COLO668 (cell line): ENCODE measurements around the gene ABCB1.

Source experiments
- DNase-seq: peaks from one replicate; lab custom pipeline; 2025; ENCODE audit not compliant: unreplicated experiment; lab: John Stamatoyannopoulos, UW

Gene ABCB1

GRCh38 chr7:87600130-87601124 is at the start of gene ABCB1:
Gene ABCB1 (minus strand): TSS chr7:87600884. CDS start chr7:87600184, 700 bp downstream.
- DNase-seq, result peak; percentile 78

GRCh38 chr7:87648316-87648715 is 47.6 kb upstream of the ABCB1 start:
- DNase-seq, result no peak

GRCh38 chr7:87645446-87645845 is 44.8 kb upstream of the ABCB1 start:
- DNase-seq, result no peak

- no peak for DNase-seq
Observed at GRCh38 chr7:87635921-87636320, 35.2 kb upstream of the ABCB1 start.

GRCh38 chr7:87628780-87629569 is 28.3 kb upstream of the ABCB1 start:
- peak; percentile 54 for DNase-seq

- DNase-seq, result peak; percentile 47
Observed at GRCh38 chr7:87627634-87627994, 26.9 kb upstream of the ABCB1 start.

DNA sequence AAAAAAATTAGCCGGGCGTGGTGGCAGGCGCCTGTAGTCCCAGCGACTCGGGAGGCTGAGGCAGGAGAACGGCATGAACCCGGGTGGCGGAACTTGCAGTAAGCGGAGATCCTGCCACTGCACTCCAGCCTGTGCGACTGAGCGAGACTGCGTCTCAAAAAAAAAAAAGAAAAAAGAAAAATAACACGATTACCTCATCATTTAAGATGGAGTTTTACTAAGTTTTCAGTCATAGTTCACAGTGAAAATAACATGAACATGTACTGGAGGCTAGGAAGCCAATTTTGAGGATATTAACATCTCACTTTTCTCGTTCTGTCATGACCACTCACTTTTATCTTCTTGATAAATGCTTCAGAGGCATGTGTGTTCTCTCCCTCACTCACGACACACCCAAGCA is 24.4 kb upstream of the ABCB1 start:
- no peak for DNase-seq

GRCh38 chr7:87624628-87625027 is 23.9 kb upstream of the ABCB1 start:
- DNase-seq, result no peak

DNA sequence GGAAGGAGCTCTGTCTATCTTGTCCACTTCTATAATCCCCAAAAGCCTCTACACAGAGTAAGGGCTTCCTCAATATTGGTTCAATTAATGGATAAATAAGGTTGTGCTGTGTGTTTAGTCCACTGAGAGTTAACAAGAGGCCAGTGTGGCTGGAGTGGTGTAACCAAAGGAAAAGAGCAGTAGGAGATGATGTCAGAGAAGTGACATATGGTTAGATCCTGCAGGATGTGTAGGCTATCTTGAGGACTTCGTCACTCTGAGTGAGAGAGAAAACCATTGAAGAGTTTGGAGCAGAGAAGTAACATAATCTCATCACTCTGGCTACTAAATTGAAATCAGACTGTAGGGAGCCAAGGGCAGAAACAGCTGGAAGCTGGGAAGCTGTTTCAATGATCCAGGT is 14.5 kb upstream of the ABCB1 start:
- DNase-seq, result no peak

DNA sequence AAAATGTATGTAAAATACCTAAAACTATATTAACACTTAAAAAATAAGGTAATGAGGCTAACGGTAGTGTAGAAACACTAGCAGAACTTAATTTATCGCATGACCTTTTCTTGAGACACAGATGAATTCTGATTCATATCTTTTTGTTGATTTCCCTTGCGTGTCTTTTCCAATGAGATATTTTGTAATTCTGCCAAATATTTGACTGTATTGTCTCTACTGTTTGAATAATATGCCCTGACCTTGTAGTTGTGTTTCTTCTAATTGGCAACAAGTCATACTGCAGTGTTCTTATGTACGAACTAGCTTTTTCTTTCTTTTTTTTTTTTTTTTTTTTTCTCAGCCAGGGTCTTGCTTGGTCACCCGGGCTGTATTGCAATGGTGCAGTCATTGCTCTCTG is 9.2 kb upstream of the ABCB1 start:
- no peak for DNase-seq

- no peak for DNase-seq
Observed at GRCh38 chr7:87608431-87608830, 7.7 kb upstream of the ABCB1 start.

DNA sequence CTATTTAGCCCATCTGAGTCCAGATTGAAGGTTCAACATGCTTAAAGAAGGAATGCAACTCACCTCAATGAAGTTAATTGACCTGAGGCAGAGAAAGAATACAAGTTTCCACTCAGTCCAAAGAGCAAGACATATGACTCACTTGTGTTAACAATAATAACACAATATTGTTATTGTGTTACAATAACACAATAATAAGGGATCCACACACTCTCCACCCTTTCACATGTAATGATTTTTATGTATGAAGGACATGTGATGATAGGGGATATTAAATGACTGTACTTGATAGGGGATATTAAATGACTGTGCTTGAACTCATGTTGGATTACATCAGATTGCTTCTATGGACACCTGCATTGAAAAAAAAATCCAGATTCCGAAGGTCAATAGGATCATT is 3.6 kb upstream of the ABCB1 start:
- no peak for DNase-seq

DNA sequence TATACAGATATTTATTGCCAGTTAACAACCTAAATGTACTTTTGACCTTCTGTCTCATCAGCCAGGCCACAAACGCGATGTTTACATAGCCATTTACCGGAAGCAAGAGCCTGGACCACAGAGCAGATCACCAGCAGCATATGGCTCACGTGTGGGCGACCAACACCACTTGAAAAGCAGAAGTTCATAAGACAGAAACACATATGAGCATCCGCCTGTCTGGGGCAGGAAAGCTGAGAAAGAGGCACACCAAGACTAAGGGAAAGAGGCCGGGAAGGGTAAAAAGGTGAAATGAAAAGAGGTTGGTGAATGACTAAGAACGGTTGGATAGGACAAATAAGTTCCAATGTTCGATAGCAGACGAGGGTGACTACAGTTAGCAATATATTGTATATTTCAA is 1.3 kb downstream of the ABCB1 start:
- DNase-seq, result peak; percentile 66

GRCh38 chr7:87598234-87599009 is 2.3 kb downstream of the ABCB1 start:
- DNase-seq, result no peak

- DNase-seq, result no peak
Observed at GRCh38 chr7:87596696-87597095, 4.0 kb downstream of the ABCB1 start.

DNA sequence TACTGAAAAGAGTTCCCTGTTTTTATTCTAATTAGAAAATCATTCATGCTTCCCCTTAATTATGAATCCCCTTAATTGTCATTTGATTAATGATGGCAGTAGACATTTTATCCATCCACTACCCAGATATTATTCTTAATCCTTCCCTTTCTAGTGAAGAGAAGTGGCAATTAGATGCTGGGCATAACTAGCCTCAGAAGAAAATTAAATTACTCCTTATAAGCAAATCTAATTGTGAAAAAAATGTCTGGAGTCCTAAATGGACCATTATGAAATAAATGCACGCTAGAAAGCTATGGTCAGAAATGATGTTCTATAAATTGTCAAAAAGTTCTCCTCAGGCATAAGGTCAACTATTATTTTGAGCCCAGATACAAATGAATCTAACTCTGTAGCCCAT is 4.5 kb downstream of the ABCB1 start:
- no peak for DNase-seq

DNA sequence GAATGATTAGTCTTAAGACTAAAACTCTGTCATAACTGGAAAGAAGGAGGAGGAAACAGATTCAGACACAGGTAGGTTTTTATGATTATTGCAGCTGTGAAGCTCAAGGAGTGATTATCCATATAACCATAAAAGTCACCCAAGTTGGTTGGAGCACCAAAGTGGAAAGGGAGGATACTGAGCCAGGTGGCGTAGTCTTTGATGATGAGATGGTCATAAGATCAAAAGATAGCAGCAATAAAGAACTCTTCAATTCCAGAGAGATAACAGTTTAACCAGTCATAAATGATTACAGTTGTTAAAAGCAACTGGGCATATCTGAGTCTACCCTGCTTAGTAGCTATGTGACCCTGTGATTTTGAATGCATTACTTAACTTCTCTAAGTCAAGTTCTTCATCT is 8.4 kb downstream of the ABCB1 start:
- no peak for DNase-seq

GRCh38 chr7:87591211-87591610 is 9.5 kb downstream of the ABCB1 start:
- no peak for DNase-seq

- DNase-seq, result no peak
Observed at GRCh38 chr7:87590578-87590977, 10.1 kb downstream of the ABCB1 start.

- no peak for DNase-seq
Observed at GRCh38 chr7:87589631-87590030, 11.1 kb downstream of the ABCB1 start.

- DNase-seq, result no peak
Observed at GRCh38 chr7:87581723-87582122, 19.0 kb downstream of the ABCB1 start.
